IPS-NIHi11 (cell line): Measurements from ENCODE around the gene FUCA1.
A peak's percentile ranks its signal among the peaks of the same experiment; 100 is the strongest.
"Not testable (repeated sequence)": the region's sequence is repeated elsewhere in the genome, so short reads cannot be mapped to it uniquely, and the experiment has no call there.

Experiments used
- DNase-seq: peaks from one replicate; pipeline ENCODE4 v3.0.0; 2012; ENCODE audit warnings: mixed read lengths, low spot score

FUCA1 gene

GRCh38 chr1:23895993-23896392 lies 27.9 kb upstream of the FUCA1 start:
- DNase-seq = no peak

- no peak for DNase-seq
Measured at GRCh38 chr1:23895082-23895481, 27.0 kb upstream of the FUCA1 start.

- DNase-seq = no peak
Measured at GRCh38 chr1:23889074-23889473, 21.0 kb upstream of the FUCA1 start.

GRCh38 chr1:23885222-23885621 lies 17.1 kb upstream of the FUCA1 start:
- DNase-seq = no peak

- DNase-seq = no peak
Measured at GRCh38 chr1:23882746-23883145, 14.7 kb upstream of the FUCA1 start.

- DNase-seq = no peak
Measured at GRCh38 chr1:23879809-23880208, 11.7 kb upstream of the FUCA1 start.

GRCh38 chr1:23878668-23879067 lies 10.6 kb upstream of the FUCA1 start:
- no peak for DNase-seq

GRCh38 chr1:23875382-23875781 lies 7.3 kb upstream of the FUCA1 start:
- DNase-seq = no peak

GRCh38 chr1:23872421-23872820 lies 4.3 kb upstream of the FUCA1 start:
- no peak for DNase-seq

- no peak for DNase-seq
Measured at GRCh38 chr1:23869051-23869450, 961 bp upstream of the FUCA1 start.

GRCh38 chr1:23868557-23869016 lies 497 bp upstream of the FUCA1 start:
- peak; percentile 21 for DNase-seq

GRCh38 chr1:23867542-23867894 lies 572 bp downstream of the FUCA1 start:
- no peak for DNase-seq

GRCh38 chr1:23865543-23865930 lies 2.6 kb downstream of the FUCA1 start:
- DNase-seq = no peak

- no peak for DNase-seq
Measured at GRCh38 chr1:23864801-23865542, 3.1 kb downstream of the FUCA1 start.

GRCh38 chr1:23862640-23863039 lies 5.5 kb downstream of the FUCA1 start:
- no peak for DNase-seq

- DNase-seq = no peak
Measured at GRCh38 chr1:23854568-23854967, 13.5 kb downstream of the FUCA1 start.

GRCh38 chr1:23853124-23853523 lies 15.0 kb downstream of the FUCA1 start:
- not testable (repeated sequence) for DNase-seq

- DNase-seq = not testable (repeated sequence)
Measured at GRCh38 chr1:23851406-23851805, 16.7 kb downstream of the FUCA1 start.

- no peak for DNase-seq
Measured at GRCh38 chr1:23848673-23849616, 19.1 kb downstream of the FUCA1 start.

GRCh38 chr1:23847482-23848095 lies 20.5 kb downstream of the FUCA1 start:
- not testable (repeated sequence) for DNase-seq

GRCh38 chr1:23845163-23845562 lies 22.9 kb downstream of the FUCA1 start:
- no peak for DNase-seq

- no peak for DNase-seq
Measured at GRCh38 chr1:23843644-23844043, 24.4 kb downstream of the FUCA1 start.

GRCh38 chr1:23838401-23838866 lies 29.7 kb downstream of the FUCA1 start:
- DNase-seq = peak; percentile 86
